Peyer's patch (tissue), 4 donors: ENCODE results near the gene KIF12. TPM values are rescaled to one million over a fixed set of nuclear protein-coding genes. Genes with fewer than 3 reads are reported as not detected.

Source experiments
- DNase-seq, 3 donors: peaks; one replicate each; pipeline ENCODE4 v3.0.0-alpha.2; 2017 to 2019
- H3K27ac ChIP-seq, 4 donors: fragments of 200-600 bp; sonication (generic); one replicate each; pipeline ENCODE4 v1.5.1; 2016 to 2019
- H3K27me3 ChIP-seq, 2 donors: fragments of 200-600 bp; sonication (generic); one replicate each; pipeline ENCODE4 v1.5.1; 2019
- H3K36me3 ChIP-seq, 3 donors: fragments of 200-600 bp; sonication (generic); one replicate each; pipeline ENCODE4 v1.5.1; 2016 to 2019
- H3K4me1 ChIP-seq, 4 donors: fragments of 200-600 bp; sonication (generic); one replicate each; pipeline ENCODE4 v1.5.1; 2016 to 2019
- H3K4me3 ChIP-seq, 4 donors: fragments of 200-600 bp; sonication (generic); 1 replicate in 3 of 4; 2 replicates in 1 of 4; pipeline ENCODE4 v1.5.1; 2016 to 2019; ENCODE audit warnings: mild to moderate bottlenecking in 1 of 4
- H3K9me3 ChIP-seq, 4 donors: fragments of 200-600 bp; sonication (generic); one replicate each; pipeline ENCODE4 v1.5.1; 2016 to 2019; ENCODE audit warnings: mild to moderate bottlenecking in 1 of 4
- CTCF ChIP-seq, 6 experiments: fragments of 450-650 bp in 4 of 6; fragments of 200-600 bp in 2 of 6; sonication (generic) in 1 of 6; IDR thresholded peaks; one replicate each; pipeline ENCODE4 v1.5.1; 2017 to 2019; ENCODE audit warnings: antibody characterized with exemption in 6 of 6, mild to moderate bottlenecking in 3 of 6, moderate library complexity in 1 of 6
- POLR2A ChIP-seq, 2 donors: fragments of 450-650 bp; IDR thresholded peaks; one replicate each; pipeline ENCODE4 v1.5.1; 2017; ENCODE audit warnings: antibody characterized with exemption in 2 of 2, mild to moderate bottlenecking in 2 of 2, moderate library complexity in 2 of 2
- total RNA-seq, 4 donors: library from RNA; depleted of rRNA; stranded (reverse); fragments of >200 nt; gene quantifications; one replicate each; pipeline ENCODE4 v1.1.0, GENCODE V29; 2016

The KIF12 gene
- total RNA-seq, 4 donors from 2014 or later, result 23.6 to 85.3 (median 41.3) TPM

GRCh38 chr9:114058688-114059046, 40.4 kb downstream of the KIF12 start:
- TF ChIP-seq POLR2A (IDR thresholded peaks at IDR 0.05), result no peak
- no peak for TF ChIP-seq CTCF (IDR thresholded peaks at IDR 0.05)
- H3K4me3 ChIP-seq, result no peak overlapping the region
- H3K4me1 ChIP-seq, result no peaks in the 10 kb centered on the region
- H3K36me3 ChIP-seq, result no peaks in the 10 kb centered on the region
- H3K9me3 ChIP-seq, result no peaks in the 10 kb centered on the region
- H3K27ac ChIP-seq, result no peak overlapping the region
- DNase-seq, result peak in 1 of 3 donors; percentile 13
- H3K27me3 ChIP-seq, result no peaks in the 10 kb centered on the region

- peak in 1 of 3 donors; percentile 11 for DNase-seq
Observed at GRCh38 chr9:114057161-114057885, 41.8 kb downstream of the KIF12 start.

GRCh38 chr9:114056527-114056926, 42.6 kb downstream of the KIF12 start:
- DNase-seq, result no peak
- H3K27ac ChIP-seq, result no peak overlapping the region
- H3K27me3 ChIP-seq, result no peaks in the 10 kb centered on the region
- no peaks in the 10 kb centered on the region for H3K36me3 ChIP-seq
- no peak for TF ChIP-seq POLR2A (IDR thresholded peaks at IDR 0.05)
- no peak for TF ChIP-seq CTCF (IDR thresholded peaks at IDR 0.05)
- no peaks in the 10 kb centered on the region for H3K4me1 ChIP-seq
- H3K4me3 ChIP-seq, result no peak overlapping the region
- H3K9me3 ChIP-seq, result no peaks in the 10 kb centered on the region

More at GRCh38 chr9:114057161-114057885, 41.8 kb downstream of the KIF12 start:
- Histone ChIP-seq H3K4me1 (no peaks in the 10 kb centered on the region), H3K4me3 (no peak overlapping the region), H3K27ac (no peak overlapping the region), H3K36me3 (no peaks in the 10 kb centered on the region), H3K27me3 (no peaks in the 10 kb centered on the region), H3K9me3 (no peaks in the 10 kb centered on the region)
- TF ChIP-seq CTCF (IDR thresholded peaks at IDR 0.05) (no peak), POLR2A (IDR thresholded peaks at IDR 0.05) (no peak)

GRCh38 chr9:114055894-114056293, 43.2 kb downstream of the KIF12 start:
- H3K4me1 ChIP-seq, result no peaks in the 10 kb centered on the region
- DNase-seq, result peak in 1 of 3 donors; percentile 10
- TF ChIP-seq CTCF (IDR thresholded peaks at IDR 0.05), result no peak
- TF ChIP-seq POLR2A (IDR thresholded peaks at IDR 0.05), result no peak
- no peak overlapping the region for H3K4me3 ChIP-seq
- no peak overlapping the region for H3K27ac ChIP-seq
- no peaks in the 10 kb centered on the region for H3K9me3 ChIP-seq
- no peaks in the 10 kb centered on the region for H3K27me3 ChIP-seq
- H3K36me3 ChIP-seq, result no peaks in the 10 kb centered on the region

- DNase-seq, result peak in 1 of 3 donors; percentile 13
- H3K27me3 ChIP-seq, result no peaks in the 10 kb centered on the region
- no peaks in the 10 kb centered on the region for H3K36me3 ChIP-seq
- H3K9me3 ChIP-seq, result no peaks in the 10 kb centered on the region
- no peaks in the 10 kb centered on the region for H3K4me1 ChIP-seq
- H3K4me3 ChIP-seq, result no peak overlapping the region
- TF ChIP-seq CTCF (IDR thresholded peaks at IDR 0.05) (no peak), POLR2A (IDR thresholded peaks at IDR 0.05) (no peak)
- no peak overlapping the region for H3K27ac ChIP-seq
Observed at GRCh38 chr9:114055061-114055460, 44.0 kb downstream of the KIF12 start.
